ENCODE results near the gene CMTM1.

Gene CMTM1, protein sequence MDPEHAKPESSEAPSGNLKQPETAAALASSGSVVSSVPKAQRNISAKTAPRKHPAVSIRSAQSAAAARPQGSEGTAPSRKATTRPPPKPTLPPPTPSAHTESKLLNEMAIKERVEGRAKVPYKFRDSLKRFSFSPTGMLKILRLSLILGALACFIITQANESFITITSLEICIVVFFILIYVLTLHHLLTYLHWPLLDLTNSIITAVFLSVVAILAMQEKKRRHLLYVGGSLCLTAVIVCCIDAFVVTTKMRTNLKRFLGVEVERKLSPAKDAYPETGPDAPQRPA

DNA sequence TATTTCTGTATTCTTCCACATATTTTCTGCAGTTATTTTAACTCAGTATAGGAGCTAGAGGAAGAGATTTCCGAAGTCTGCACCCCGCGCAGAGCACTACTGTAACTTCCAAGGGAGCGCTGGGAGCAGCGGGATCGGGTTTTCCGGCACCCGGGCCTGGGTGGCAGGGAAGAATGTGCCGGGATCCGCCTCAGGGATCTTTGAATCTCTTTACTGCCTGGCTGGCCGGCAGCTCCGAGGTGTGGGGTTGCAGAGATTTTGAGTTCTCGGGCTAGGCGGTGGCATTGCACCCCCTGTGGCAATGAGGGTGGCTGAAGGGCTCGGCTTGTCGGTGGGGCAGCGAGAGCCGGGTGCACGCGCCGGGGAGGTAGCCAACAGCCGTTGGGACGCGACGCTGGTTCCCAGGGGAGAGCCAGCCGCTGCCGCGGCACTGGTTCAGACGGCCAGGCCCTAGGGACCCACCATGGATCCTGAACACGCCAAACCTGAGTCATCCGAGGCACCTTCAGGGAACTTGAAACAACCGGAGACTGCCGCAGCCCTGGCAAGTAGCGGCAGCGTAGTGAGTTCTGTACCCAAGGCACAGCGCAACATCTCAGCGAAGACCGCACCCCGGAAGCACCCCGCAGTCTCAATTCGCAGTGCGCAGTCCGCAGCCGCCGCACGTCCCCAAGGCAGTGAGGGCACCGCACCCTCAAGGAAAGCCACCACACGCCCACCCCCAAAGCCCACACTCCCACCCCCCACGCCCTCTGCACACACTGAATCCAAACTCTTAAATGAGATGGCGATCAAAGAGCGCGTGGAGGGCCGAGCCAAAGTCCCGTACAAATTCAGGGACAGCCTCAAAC, at the start of gene CMTM1:
CMTM1 (plus strand) TSS at position 389 of the 851 bp plus-strand sequence; CDS start at position 464, 75 bp downstream.
- DNase-seq = no peak

DNA sequence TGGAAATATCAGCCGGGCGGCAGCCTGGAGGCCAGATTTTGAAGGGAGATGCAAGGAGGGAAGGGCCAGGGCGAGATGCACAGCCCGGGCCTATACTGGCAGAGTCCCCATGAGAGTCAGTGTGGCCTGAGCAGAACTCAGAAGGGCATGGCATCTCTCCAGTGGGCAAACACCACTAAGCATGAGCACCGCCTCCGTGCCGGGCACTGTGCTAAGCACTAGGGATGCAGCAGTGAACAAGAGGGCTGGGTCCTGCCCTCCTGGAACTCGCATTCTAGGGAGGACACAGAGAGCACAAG, 49.8 kb upstream of the CMTM1 start:
- no peak for DNase-seq

DNA sequence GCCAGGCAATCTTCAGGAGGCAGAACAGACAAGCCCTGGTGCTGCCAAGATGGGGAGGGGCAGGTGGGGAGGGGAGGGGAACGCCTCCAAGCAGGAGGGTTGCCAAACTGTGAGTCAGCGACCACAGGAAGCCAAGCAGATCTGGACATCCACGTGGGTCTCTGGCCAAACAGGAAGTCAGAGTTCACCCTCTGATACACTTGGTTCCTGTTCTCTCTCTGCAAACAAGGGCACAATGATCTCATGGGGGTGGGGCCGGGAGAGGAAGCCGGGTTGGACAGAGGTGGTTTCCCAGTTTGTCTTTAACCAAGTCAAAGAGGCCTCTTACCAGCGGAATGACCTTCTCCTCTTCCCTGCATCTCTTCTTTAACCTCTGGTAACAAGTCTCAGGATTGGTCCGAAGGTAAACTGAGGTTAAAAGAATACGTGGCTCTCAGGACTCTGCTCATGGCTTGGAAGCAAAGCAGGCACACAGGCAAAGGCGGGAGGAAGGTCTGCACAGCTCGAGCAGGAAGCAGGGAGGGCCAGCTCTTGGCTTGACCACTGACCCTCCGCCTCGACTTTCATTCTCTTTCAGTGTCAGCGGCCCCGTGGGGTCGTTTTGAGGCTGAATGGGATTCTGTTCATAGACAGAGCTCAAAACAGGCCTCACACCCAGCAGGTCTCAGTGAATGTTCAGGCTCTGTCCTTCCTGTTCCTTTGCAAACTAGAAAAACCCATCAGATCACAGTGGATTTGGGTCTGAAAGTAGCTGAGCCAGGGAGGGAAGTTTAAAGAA, 49.2 kb upstream of the CMTM1 start:
- DNase-seq = peak in 3 of 6 experiments; percentile 19 to 47 (median 34)

DNA sequence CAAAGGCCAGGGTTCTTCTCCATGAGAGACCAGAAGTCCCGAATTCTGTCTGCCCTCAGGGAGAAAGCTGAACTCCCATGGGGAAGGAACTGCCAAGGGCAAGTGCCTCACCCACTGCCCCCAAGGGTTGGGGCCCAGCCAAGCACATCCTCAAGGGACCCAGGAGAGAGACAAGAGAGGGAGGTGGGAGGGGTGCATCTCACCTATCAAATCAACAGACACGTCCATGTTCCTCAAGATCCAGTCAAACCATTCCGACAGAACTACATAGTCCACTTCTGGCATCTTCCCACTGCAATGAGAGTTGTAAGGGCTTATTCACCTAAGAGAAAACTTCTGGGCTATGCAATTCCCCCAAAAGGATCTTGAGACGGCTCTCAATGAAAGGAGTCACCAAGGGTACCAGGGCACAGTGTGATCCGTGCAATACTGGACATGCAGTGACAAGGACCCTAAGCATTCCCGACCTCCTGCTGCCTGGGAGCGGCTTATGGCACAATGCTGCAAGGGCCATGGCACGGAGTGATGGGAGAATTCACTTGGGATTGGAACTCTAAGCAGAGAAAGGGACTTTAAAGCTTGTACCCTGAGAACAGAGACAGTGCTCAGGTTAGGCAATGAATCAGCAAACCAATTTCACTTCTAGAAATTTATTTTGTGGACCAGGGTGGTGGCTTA, 48.5 kb upstream of the CMTM1 start:
- DNase-seq = no peak

DNA sequence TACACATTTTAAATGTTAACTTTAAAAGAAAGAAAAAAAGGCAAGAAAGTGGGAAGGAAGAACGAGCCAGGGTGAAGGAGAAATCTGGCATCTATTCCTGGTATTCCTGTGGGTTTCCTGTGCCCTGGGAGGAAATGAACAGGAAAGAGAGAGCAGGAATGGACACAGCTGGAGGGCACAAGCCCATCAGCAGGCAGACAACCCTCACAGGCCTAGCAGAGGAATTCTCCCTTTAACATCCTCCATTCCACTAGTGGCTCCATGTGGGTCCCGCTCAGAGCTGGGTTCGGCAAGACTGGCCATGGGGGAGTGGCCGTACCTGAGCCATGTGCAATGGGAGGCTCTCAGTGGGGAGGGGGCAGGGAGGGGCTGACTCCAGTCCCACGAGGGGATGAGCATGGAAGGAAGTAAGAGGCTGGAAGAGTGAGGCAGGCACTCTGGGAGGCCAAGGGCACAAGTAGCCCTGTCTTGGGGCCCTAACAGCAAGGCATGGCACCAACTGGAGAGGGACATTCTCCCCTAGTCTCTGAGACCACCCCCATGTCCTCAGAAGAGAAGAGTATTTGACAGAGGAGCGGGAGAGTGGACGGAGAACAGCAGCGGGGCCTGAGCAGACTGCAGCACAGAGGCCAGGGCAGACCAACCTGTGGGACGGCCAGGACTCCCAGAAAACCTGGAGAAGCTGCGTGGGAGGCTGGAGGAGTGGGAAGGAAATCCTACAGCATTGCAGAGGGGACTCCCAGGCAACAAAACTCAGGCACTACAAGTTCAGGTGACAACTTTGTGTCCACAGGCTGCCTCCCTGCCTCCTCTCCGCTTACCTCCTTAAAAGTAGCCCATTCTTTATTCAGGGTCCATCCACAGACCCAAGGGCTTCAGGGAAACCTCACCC, 46.5 kb upstream of the CMTM1 start:
- DNase-seq = no peak

DNA sequence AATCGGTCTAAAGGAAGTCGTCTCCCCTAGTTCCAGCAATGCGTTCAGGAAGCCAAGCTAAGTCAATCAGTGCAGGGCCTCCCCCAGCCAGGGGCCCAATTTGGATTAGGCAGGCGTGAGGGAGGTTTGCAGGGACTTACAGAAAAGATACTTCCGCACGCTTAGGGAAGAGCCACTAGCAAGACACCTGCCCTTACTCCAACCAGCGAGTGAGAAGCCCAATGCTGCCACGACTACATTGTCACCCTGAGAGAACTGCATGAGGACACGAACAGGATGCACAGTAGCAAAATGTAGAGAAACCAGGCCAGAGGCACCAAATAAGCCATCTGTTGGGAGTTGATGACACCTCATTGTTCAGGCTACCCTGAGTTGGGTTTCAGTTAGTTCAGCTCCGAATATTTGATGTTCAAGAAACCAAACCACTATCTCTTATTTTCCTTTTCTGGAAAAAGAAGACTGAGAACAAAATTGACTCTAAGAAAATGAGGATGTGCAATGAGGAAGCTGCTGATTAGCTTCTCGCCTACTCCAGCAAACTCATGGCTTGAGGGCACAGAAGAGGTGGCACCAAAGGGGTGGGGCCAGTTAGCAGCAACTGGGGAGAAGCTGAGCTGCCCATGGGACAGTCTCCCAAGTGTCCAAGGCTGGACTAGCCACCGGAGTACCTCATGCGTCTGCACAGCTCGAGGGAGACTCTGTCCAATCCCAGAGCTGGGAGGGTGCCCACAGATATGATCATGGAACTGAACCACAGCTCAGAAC, 45.7 kb upstream of the CMTM1 start:
- no peak for DNase-seq

DNA sequence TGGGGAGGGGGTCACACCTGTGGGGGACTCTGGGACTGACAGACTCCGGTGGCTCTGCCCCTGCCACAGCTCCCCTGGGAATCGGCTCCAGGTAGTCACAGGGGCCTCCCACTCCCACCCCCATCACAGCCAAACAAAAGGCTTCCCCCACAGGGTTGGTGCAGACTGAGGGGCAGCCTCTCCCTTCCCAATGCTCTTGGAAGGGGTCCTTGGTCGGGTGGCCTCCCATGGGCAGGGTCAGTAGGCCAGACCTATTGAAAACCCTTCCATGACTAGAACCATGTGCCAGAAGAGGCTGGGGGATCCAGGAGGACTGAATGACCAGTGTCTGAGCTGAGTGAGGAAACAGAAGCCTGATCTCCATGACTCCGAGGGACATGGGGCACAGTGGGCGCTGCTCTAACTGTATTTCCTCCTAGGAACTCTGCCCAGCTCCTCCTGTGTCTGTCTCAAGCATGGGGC, 45.0 kb upstream of the CMTM1 start:
- no peak for DNase-seq

DNA sequence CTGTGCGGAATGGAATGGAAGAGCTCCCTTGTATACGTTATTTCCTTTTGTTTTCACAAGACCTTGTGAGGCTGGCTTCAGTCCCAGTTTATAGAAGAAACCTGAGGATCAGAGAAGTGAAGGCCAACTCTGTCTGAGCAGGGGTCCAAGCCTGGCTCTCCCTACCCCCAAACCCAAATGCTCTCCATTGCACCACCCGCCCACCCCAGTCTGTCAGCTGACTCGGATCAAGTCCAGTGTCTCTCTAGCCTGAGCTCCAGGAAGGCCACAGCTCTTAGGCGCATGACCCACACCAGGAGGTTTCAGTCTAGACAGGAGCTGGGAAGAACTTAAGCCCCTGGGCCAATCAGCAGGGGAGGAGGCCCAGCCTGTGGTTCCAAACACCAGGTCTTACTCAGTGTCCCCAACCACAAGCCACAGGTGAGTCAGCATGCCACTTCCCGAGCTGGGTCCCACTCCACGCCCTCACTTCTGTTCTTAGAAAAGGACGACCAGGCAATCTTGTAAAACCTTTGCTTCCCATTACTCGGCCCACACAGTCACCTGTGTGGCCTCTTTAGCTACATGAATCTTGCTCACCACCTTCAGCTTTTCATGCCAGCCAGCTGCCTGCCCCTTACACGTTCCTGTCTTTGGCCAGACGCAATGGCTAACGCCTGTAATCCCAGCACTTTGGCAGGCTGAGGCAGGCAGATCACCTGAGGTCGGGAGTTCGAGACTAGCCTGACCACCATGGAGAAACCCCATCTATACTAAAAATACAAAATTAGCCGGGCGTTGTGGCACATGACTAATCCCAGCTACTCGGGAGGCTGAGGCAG, 44.1 kb upstream of the CMTM1 start:
- DNase-seq = peak; percentile 10 to 39 (median 23)

DNA sequence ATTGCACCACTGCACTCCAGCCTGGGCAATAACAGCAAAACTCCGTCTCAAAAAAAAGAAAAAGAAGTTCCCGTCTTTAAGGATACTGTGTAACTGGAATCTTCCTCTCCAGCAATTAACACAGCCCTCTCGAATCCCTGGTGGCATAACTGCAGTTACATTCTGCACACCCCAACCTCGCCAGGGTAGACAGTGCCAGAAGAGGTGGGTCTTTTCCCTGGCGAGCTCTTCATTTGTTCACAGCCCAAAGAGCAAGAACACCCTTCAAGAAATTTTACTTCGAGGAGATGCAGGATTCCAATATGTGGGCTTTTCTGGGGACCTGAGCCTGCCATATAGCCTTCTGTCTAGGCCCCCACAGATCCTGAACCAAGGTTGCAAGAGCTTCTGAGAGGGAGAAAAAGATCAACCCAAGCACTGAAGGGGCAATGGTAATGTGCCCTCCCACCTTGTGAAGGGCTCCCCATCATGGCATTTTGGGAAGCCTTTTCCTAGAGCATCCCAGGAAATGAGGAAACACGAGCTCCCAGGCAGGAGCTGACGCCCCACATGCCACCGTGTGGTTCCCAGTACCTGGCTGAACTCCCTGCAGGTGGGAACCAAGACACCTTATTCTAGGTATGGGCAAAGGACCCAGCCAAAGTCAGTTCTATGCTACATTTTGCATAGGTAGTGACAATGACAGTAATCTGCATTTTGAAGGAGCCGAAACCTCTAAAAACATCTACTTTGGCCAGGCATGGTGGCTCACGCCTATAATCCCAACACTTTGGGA, 43.2 kb upstream of the CMTM1 start:
- DNase-seq = no peak

DNA sequence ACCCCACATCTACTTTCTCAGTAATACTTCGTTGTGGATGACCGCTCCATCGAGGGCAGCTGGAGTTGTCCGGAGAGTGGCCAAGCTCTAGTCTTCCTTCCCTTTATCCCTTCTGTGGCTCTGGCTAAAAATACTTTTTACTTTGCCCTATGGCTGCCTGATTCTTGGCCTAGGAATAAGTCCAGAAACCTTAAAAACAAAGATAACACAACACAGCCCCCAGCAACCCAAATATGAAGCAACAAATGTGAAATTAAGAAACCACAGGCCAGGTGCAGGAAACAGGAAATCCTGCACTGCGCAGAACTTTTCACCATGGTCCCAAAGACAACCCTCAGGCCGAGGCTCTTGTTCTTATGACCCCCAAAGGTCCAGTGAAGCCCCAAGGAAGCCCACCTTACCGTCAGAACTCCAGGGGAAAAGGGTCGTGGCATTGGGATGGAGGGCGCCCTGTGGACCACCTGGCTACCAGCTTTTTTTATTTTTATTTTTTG, 42.3 kb upstream of the CMTM1 start:
- DNase-seq = peak in 3 of 6 experiments; percentile 56 to 67 (median 60)

DNA sequence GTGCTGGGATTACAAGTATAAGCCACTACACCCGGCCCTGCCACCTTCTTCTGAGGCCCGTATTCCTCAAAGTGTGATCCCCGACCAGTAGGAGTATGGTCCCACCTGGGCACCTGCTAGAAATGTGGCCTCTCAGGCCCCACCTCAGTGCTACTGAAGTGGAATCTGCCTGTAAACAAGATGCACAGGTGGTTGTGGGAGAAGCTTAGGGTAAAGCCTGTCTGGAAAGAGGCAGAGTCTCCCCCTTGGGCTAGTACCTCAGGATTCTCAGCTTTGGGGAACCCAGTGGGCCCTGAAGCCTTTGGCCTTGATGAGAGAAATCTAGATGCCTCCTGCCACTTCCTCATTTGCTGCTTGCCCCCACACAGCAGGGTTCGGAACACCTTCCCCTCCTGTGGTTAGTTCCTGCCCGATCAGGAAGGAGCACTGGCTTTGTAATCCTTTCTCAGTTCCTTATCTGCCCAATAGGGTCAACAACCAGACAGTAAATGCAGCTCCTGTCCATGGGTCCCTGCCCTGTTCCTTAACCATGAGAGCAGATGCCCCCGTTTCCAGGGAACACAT, 41.6 kb upstream of the CMTM1 start:
- peak in 1 of 6 experiments; percentile 20 for DNase-seq

DNA sequence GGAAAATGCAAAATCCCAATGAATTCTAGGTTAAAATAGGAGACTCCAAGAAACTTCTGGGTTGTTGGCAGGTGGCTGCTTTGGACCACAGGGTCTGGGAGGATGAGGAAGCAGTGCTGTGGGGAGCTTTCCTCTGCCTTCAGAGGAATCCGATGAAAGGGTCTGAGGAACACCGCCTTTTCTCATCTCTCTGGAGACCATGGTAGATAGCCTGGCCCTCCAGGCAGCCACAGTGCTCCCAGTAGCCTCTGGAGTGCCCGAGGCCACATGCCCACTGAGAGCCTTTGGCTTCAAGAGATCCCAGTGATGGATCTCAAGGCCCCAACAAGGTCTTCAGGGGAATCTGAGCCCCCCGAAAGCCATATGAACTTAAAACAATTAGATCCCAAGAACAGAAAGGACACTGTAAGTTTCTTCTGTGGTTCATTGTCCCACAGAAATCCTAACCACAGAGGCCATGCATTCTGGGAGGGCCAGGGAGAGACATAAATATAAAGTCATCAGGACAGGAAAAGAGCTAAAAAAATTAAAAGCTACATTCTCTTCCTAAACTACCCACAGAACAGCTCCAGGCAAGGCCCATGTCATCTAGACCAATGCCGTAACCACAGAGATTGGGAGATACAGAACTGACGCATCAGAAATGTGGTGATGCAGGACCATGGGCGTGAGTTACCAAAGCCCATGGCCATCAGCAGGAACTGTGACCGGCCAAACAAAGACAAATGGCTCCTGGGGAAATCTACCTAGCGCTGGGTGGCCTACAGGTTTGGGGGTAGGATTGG, 40.7 kb upstream of the CMTM1 start:
- no peak for DNase-seq

DNA sequence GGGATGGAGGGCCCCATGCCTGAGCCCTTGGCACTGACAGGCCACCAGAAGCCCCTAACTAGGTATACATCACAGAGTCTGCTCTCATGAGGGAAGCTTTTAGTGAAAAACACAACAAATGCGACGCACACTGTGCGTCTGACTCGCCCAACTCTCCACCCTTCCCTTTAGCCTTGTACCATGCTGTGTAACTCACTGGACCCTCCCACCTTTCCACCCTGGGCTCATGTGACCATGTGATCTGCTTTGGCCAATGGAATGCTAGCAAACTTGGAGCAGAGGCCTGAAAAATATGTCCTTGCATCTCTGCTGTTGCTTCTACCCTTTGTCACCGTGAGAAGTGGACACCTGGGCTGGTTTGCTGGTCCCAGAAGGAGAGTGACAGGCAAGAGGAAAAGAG, 37.9 kb upstream of the CMTM1 start:
- DNase-seq = no peak

DNA sequence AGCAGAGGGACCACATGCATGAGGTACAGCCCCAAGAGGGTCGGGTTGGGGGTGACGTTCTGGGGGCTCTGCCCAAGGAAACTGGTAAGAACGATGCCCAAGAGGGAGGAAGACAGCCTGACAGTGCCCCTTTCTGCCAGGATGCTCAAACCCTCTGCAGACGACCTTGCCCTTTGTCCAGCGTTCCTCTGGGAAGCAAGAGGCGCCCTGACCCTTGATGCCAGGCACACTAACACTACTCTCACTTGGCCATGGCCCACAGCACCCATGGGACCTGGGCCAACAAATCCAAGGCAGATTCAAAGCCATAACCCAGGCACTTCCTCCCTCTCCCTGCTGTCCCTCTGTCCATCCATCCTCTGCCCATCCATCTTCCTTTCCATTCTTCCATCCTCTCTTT, 36.8 kb upstream of the CMTM1 start:
- DNase-seq = no peak

DNA sequence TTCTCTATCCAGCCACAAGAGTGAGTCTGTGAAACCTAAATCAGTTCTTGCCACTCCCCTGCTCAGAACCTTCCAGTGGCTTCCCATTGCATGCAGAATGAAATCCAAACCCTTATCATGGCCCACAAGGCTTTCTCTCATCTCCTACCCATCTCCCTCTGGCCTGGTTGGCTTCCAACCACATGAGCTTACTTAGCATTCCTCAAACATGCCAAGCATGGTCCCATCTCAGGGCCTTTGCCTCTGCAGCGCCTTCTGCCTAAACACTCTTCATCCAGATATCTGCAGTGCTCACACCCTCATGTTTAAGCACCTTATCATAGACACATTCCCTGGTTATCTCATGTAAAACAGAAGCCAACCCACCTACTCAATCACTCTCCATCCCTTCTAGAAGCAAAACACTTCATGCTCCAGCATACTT, 31.9 kb upstream of the CMTM1 start:
- DNase-seq = no peak

DNA sequence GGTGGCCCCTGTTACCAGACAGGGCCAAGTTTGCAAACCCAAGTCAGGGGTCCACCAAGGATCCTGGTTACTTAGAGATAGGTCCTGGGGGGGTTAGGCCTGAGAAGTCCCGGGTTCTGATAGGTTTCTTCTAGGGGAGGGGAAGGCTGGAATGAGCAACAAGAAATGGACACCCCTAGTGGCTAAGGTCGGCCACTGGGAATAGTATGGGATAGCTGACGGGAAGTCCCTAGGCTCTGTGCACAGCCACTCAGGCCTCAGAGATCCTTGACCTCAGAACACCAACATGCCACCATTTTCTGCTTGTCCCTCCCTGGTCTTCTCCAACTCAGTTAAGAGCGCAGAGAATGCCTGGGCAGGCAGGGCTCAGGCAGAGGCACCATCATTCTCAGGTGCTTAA, 29.7 kb upstream of the CMTM1 start:
- DNase-seq = no peak

DNA sequence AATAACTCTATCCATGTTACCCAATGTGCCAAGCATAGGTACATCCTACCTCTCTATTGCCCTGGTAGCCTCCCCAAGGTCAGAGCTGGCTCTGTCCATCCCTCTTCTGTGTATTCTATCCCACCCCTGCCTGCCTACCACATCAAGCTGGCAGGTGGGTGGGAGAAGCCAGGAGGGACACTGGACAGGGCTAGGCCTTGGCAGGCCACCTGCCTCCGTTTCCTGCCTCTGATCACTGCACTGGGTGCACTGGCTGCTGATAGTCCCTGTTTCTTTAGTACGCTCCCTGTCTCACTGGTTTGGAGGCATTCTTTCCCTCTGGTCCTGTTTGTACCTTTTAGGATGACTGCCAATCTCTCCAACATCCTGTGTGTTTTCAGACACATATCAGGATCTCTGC, 29.0 kb upstream of the CMTM1 start:
- DNase-seq = no peak

DNA sequence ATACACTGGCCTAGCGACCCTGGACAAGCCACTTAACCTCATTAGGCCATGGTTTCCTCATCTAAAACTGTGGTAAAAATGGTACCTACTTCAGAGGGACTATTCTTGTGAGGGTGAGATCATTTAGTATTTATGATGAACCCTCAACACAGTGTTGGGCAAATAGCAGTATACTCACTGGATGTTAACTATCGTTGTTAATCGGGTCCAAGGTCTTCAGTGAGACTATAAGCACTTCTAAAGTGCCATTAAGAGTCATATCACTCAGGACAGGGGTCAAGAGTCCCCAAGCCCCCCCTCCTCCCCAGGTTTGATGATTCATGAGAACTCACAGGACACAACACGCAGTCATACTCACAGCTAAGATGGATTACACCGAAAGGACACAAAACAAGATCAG, 27.3 kb upstream of the CMTM1 start:
- no peak for DNase-seq
